Mesenchymal stem cell (in vitro differentiated cells and primary cell): ENCODE data around the gene LARGE1.
A peak's percentile ranks its signal among the peaks of the same experiment; 100 is the strongest.

Experiments used
- DNase-seq: peaks from one replicate; pipeline ENCODE4 v3.0.0-alpha.2; 2013
- H2AFZ ChIP-seq: one replicate; pipeline ENCODE4 v1.6.1; 2013; ENCODE audit warnings: low read depth, mild to moderate bottlenecking, control low read depth, inconsistent platforms, low read length, moderate library complexity
- H2AK5ac ChIP-seq: 2 replicates; pipeline ENCODE4 v1.6.1; 2013; ENCODE audit warnings: low read length, moderate library complexity, mild to moderate bottlenecking, inconsistent platforms; ENCODE audit not compliant: severe bottlenecking
- H2BK120ac ChIP-seq: one replicate; pipeline ENCODE4 v1.6.1; 2013; ENCODE audit warnings: low read depth, mild to moderate bottlenecking, inconsistent platforms, low read length, moderate library complexity
- H2BK12ac ChIP-seq, 2 experiments: one replicate each; pipeline ENCODE4 v1.6.1; 2013; ENCODE audit warnings: inconsistent platforms in 2 of 2, low read length in 2 of 2, mild to moderate bottlenecking in 2 of 2, moderate library complexity in 2 of 2, control low read depth in 1 of 2
- H2BK15ac ChIP-seq: one replicate; pipeline ENCODE4 v1.6.1; 2013; ENCODE audit warnings: mild to moderate bottlenecking, low read depth, inconsistent platforms; ENCODE audit not compliant: poor library complexity, severe bottlenecking
- H2BK5ac ChIP-seq: 2 replicates; pipeline ENCODE4 v1.6.1; 2013; ENCODE audit warnings: low read depth, mild to moderate bottlenecking, low read length, control low read depth, inconsistent platforms; ENCODE audit not compliant: poor library complexity, severe bottlenecking
- H3K14ac ChIP-seq, 2 experiments: one replicate each; pipeline ENCODE4 v1.6.1; 2013; ENCODE audit warnings: inconsistent platforms in 2 of 2, low read length in 2 of 2, control low read depth in 1 of 2, mild to moderate bottlenecking in 1 of 2, moderate library complexity in 1 of 2
- H3K18ac ChIP-seq, 2 experiments: one replicate each; pipeline ENCODE4 v1.6.1; 2013; ENCODE audit warnings: inconsistent platforms in 2 of 2, low read length in 2 of 2, control low read depth in 1 of 2, low read depth in 1 of 2, mild to moderate bottlenecking in 1 of 2
- H3K23ac ChIP-seq, 2 experiments: one replicate each; pipeline ENCODE4 v1.6.1; 2013; ENCODE audit warnings: inconsistent platforms in 2 of 2, low read length in 2 of 2, mild to moderate bottlenecking in 2 of 2, moderate library complexity in 2 of 2, control low read depth in 1 of 2
- H3K27ac ChIP-seq: 2 replicates; pipeline ENCODE4 v1.5.1; 2013; ENCODE audit warnings: mild to moderate bottlenecking, moderate library complexity, low read length, control low read depth, inconsistent platforms; ENCODE audit not compliant: poor library complexity, severe bottlenecking
- H3K27me3 ChIP-seq, 2 experiments: 2 replicates each; pipeline versions ENCODE4 v1.6.1 to v1.7.0; 2013; ENCODE audit warnings: low read length in 2 of 2, mild to moderate bottlenecking in 2 of 2, moderate library complexity in 2 of 2, control low read depth in 1 of 2, inconsistent platforms in 1 of 2; ENCODE audit not compliant: control insufficient read depth in 1 of 2, insufficient read depth in 1 of 2
- H3K36me3 ChIP-seq, 2 experiments: 2 replicates each; pipeline versions ENCODE4 v1.6.1 to v1.7.0; 2013; ENCODE audit warnings: low read length in 2 of 2, control low read depth in 1 of 2, inconsistent platforms in 1 of 2, low read depth in 1 of 2, mild to moderate bottlenecking in 1 of 2; ENCODE audit not compliant: insufficient read depth in 2 of 2, control insufficient read depth in 1 of 2
- H3K4ac ChIP-seq, 2 experiments: one replicate each; pipeline ENCODE4 v1.6.1; 2013; ENCODE audit warnings: inconsistent platforms in 2 of 2, low read length in 2 of 2, mild to moderate bottlenecking in 2 of 2, moderate library complexity in 2 of 2, control low read depth in 1 of 2, low read depth in 1 of 2
- H3K4me1 ChIP-seq: 2 replicates; pipeline ENCODE4 v1.6.1; 2013; ENCODE audit warnings: low read depth, low read length, control low read depth; ENCODE audit not compliant: control insufficient read depth, insufficient read depth
- H3K4me2 ChIP-seq: 2 replicates; pipeline ENCODE4 v1.6.1; 2013; ENCODE audit warnings: low read length, mild to moderate bottlenecking, inconsistent platforms; ENCODE audit not compliant: poor library complexity, severe bottlenecking
- H3K4me3 ChIP-seq, 2 experiments: 2 replicates each; pipeline versions ENCODE4 v1.5.1 to v1.7.0; 2013; ENCODE audit warnings: low read length in 2 of 2, mild to moderate bottlenecking in 2 of 2, control low read depth in 1 of 2, low read depth in 1 of 2; ENCODE audit not compliant: insufficient read depth in 1 of 2
- H3K79me1 ChIP-seq: replicated peaks from 2 replicates; pipeline ENCODE4 v1.6.1; 2013; ENCODE audit warnings: mild to moderate bottlenecking, control low read depth, low read length, inconsistent platforms; ENCODE audit not compliant: poor library complexity, severe bottlenecking
- H3K9ac ChIP-seq: 2 replicates; pipeline ENCODE4 v1.7.0; 2013; ENCODE audit warnings: mild to moderate bottlenecking, low read length, moderate library complexity
- H3K9me3 ChIP-seq: 2 replicates; pipeline ENCODE4 v1.7.0; 2013; ENCODE audit warnings: mild to moderate bottlenecking, low read length; ENCODE audit not compliant: control insufficient read depth
- H4K8ac ChIP-seq: one replicate; pipeline ENCODE4 v1.6.1; 2013; ENCODE audit warnings: inconsistent platforms, mild to moderate bottlenecking, low read length, moderate library complexity
- H4K91ac ChIP-seq: one replicate; pipeline ENCODE4 v1.6.1; 2013; ENCODE audit warnings: mild to moderate bottlenecking, low read length, inconsistent platforms
- WGBS: methylation state at CpG from one replicate; pipeline ENCODE4 v1.1.7; 2013; ENCODE audit warnings: mixed read lengths; 5-methylcytosine and 5-hydroxymethylcytosine counted together

The LARGE1 gene

DNA sequence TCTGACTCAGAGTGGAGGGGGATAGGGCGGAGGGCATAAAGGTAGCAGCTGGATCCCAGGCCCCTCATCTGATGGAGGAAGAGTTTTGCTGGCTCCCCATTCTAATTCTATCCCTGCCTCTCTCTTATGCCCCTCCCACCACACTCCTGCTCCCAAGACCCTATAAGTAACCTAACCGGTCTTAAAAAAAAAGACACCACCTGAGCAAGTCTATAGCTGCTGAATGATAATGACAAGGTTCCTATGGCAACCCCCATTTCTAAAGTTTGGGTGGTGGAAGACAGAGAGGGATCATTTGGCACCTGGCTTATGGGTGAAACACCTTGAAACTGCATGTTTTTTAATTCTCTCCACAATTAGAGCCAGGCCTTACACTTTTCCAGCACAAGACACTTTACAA, 69.6 kb downstream of the LARGE1 start:
- Histone ChIP-seq H3K4me2 (no peak overlapping the region), H2BK15ac (no peak overlapping the region), H3K18ac (no peak overlapping the region), H3K9me3 (no peaks in the 10 kb centered on the region), H3K4me3 (no peak overlapping the region), H2BK120ac (no peak overlapping the region), H2AFZ (no peak overlapping the region), H3K23ac (no peak overlapping the region), H3K4me1 (peaks cover 5% of the 10 kb centered on the region), H3K4ac (no peak overlapping the region), H3K79me1 (peaks cover 2% of the 10 kb centered on the region), H3K36me3 (no peaks in the 10 kb centered on the region), H4K91ac (no peak overlapping the region), H2BK12ac (no peak overlapping the region), H3K27me3 (no peaks in the 10 kb centered on the region), H2AK5ac (no peak overlapping the region), H3K9ac (no peak overlapping the region), H4K8ac (no peak overlapping the region), H2BK5ac (no peak overlapping the region), H3K27ac (no peak overlapping the region), H3K14ac (no peak overlapping the region)
- 100% methylated on average over 1 of the region's 2 CpGs for WGBS
- no peak for DNase-seq

DNA sequence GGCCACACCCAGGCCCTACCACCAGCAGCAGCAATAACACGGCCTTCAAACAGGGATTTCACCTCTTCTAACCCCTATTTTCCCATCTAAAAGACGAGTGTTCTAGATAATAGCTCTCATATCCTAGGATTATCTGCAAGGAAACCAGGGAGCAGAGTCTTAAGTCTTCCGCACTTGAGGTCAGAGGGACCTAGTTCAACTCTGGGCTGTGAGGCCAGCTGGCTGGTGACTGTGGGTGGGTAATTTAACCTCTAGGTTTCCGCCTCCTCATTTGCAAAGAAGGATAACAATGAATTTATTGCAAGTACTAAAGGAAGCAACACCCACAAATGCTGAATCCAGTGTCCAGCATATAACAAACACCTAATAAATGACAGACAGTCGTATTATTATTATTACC, 70.1 kb downstream of the LARGE1 start:
- Histone ChIP-seq H3K9ac (no peak overlapping the region), H3K79me1 (peaks cover 2% of the 10 kb centered on the region), H2BK5ac (no peak overlapping the region), H3K4me2 (no peak overlapping the region), H4K91ac (no peak overlapping the region), H2AFZ (no peak overlapping the region), H3K4me1 (peaks cover 5% of the 10 kb centered on the region), H3K23ac (no peak overlapping the region), H2AK5ac (no peak overlapping the region), H3K4ac (no peak overlapping the region), H3K18ac (no peak overlapping the region), H2BK15ac (no peak overlapping the region), H3K4me3 (no peak overlapping the region), H2BK12ac (no peak overlapping the region), H2BK120ac (no peak overlapping the region), H3K14ac (no peak overlapping the region), H4K8ac (no peak overlapping the region), H3K27me3 (no peaks in the 10 kb centered on the region), H3K27ac (no peak overlapping the region), H3K9me3 (no peaks in the 10 kb centered on the region), H3K36me3 (no peaks in the 10 kb centered on the region)
- DNase-seq = no peak
- WGBS = 94% methylated on average over 5 of the region's 5 CpGs

DNA sequence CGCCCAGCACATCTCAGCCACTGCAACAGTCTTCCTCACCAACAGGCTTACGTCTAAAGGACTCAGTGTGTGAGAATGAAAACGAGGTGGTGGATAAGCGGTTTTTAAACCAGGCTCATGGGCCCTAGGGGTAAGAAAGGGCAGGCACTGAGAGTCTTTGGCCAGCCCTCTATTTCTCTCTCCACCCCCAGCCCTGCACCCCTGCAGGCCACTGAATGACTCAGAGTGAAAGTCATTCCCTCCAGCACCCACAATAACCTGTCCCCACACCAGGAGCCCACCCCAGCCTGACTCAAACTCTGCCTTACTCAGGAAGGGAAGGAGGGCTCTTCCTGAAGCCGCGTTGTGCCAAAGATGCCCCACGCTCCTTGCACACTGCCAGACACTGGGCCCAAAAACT, 72.0 kb downstream of the LARGE1 start:
- H3K9me3 ChIP-seq = no peaks in the 10 kb centered on the region
- H3K4me2 ChIP-seq = no peak overlapping the region
- H2BK5ac ChIP-seq = no peak overlapping the region
- no peak overlapping the region for H2BK120ac ChIP-seq
- peaks cover 2% of the 10 kb centered on the region for H3K4me1 ChIP-seq
- peak overlapping the region in 1 of 2 experiments; percentile 64 for H3K18ac ChIP-seq
- no peak overlapping the region for H3K9ac ChIP-seq
- H4K91ac ChIP-seq = peak overlapping the region; percentile 27
- H2AFZ ChIP-seq = no peak overlapping the region
- H3K27me3 ChIP-seq = no peaks in the 10 kb centered on the region
- DNase-seq = no peak
- no peak overlapping the region for H2BK12ac ChIP-seq
- H3K27ac ChIP-seq = no peak overlapping the region
- no peak overlapping the region for H3K4me3 ChIP-seq
- H3K14ac ChIP-seq = no peak overlapping the region
- H2BK15ac ChIP-seq = no peak overlapping the region
- H3K4ac ChIP-seq = no peak overlapping the region
- peaks cover 3% of the 10 kb centered on the region for H3K79me1 ChIP-seq
- H2AK5ac ChIP-seq = no peak overlapping the region
- H3K23ac ChIP-seq = no peak overlapping the region
- H4K8ac ChIP-seq = no peak overlapping the region
- 78% methylated on average over 3 of the region's 7 CpGs for WGBS
- no peaks in the 10 kb centered on the region for H3K36me3 ChIP-seq

DNA sequence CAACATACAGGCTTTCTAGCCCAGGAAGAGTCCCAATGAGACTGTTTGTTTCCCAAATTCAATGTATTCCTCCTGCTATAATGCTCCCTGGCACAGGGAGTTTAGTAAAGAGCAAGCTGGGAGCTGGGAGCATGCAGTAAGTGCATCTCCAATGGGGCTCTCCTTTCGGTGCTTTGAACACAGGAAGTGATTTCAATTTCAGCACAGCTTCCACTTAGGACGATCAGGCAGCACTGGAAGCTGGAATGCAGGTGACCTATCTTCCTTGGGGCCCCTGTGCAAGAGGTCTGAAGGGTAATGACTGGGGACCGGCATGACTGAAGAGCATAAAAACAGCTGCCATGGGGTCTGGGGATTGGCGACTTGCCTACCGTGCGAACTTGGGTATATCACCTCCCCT, 76.0 kb downstream of the LARGE1 start:
- Histone ChIP-seq H3K9ac (no peak overlapping the region), H3K27ac (no peak overlapping the region), H3K18ac (peak overlapping the region in 1 of 2 experiments; percentile 25), H3K79me1 (peaks cover 1% of the 10 kb centered on the region), H3K4me1 (peaks cover 2% of the 10 kb centered on the region), H2BK5ac (no peak overlapping the region), H2AFZ (no peak overlapping the region), H4K91ac (no peak overlapping the region), H4K8ac (peak overlapping the region; percentile 93), H2BK12ac (no peak overlapping the region), H2AK5ac (no peak overlapping the region), H2BK120ac (no peak overlapping the region), H3K4ac (no peak overlapping the region), H3K23ac (no peak overlapping the region), H3K4me2 (no peak overlapping the region), H2BK15ac (no peak overlapping the region), H3K14ac (no peak overlapping the region), H3K4me3 (no peak overlapping the region), H3K27me3 (no peaks in the 10 kb centered on the region), H3K36me3 (no peaks in the 10 kb centered on the region), H3K9me3 (no peaks in the 10 kb centered on the region)
- WGBS = 18% methylated on average over 6 of the region's 6 CpGs
- DNase-seq = peak; percentile 58
